Epithelial cell of prostate (primary cell): Measurements from ENCODE around the gene TMEM131.
"Not testable (repeated sequence)": the region's sequence is repeated elsewhere in the genome, so short reads cannot be mapped to it uniquely, and the experiment has no call there.

ENCODE experiments used
- DNase-seq: peaks from one replicate; pipeline ENCODE4 v3.0.0-alpha.2; 2011; ENCODE audit warnings: low read depth, low spot score
- H3K27ac ChIP-seq: fragments of 450-650 bp; 2 replicates; pipeline ENCODE4 v1.5.1; 2017; ENCODE audit warnings: mild to moderate bottlenecking

TMEM131 gene

GRCh38 chr2:97924194-97924593, 71.6 kb downstream of the TMEM131 start:
- H3K27ac ChIP-seq: no peak overlapping the region

GRCh38 chr2:97919858-97920257, 75.9 kb downstream of the TMEM131 start:
- no peak for DNase-seq
- no peak overlapping the region for H3K27ac ChIP-seq

More at GRCh38 chr2:97924194-97924593, 71.6 kb downstream of the TMEM131 start:
- DNase-seq: no peak

GRCh38 chr2:97918818-97919217, 76.9 kb downstream of the TMEM131 start:
- DNase-seq: no peak

GRCh38 chr2:97917668-97918067, 78.1 kb downstream of the TMEM131 start:
- DNase-seq, H3K27ac ChIP-seq: not testable (repeated sequence)

More at GRCh38 chr2:97918818-97919217, 76.9 kb downstream of the TMEM131 start:
- H3K27ac ChIP-seq: no peak overlapping the region

GRCh38 chr2:97914691-97915213, 81.0 kb downstream of the TMEM131 start:
- no peak overlapping the region for H3K27ac ChIP-seq
- no peak for DNase-seq

DNA sequence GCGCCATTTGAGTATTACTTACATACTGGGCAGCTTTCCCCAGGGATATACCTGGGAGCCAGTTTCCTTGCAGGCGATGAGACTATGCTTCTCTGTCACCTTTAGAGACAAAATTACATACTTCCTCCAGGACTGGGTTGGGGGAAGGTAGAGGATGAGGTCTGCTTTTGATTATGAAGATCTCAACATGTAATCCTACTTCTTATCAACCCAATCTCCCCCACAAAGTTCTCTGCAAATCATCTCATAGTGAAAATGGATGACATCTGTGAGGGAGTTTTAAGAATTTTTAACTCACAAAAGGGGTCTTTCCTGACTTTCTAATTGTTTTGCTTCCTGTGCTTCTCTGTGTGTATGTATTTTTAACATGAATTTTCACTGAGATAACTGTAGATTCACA, 81.9 kb downstream of the TMEM131 start:
- H3K27ac ChIP-seq: no peak overlapping the region
- no peak for DNase-seq

GRCh38 chr2:97911922-97912575, 83.7 kb downstream of the TMEM131 start:
- H3K27ac ChIP-seq: no peak overlapping the region
- DNase-seq: no peak

DNA sequence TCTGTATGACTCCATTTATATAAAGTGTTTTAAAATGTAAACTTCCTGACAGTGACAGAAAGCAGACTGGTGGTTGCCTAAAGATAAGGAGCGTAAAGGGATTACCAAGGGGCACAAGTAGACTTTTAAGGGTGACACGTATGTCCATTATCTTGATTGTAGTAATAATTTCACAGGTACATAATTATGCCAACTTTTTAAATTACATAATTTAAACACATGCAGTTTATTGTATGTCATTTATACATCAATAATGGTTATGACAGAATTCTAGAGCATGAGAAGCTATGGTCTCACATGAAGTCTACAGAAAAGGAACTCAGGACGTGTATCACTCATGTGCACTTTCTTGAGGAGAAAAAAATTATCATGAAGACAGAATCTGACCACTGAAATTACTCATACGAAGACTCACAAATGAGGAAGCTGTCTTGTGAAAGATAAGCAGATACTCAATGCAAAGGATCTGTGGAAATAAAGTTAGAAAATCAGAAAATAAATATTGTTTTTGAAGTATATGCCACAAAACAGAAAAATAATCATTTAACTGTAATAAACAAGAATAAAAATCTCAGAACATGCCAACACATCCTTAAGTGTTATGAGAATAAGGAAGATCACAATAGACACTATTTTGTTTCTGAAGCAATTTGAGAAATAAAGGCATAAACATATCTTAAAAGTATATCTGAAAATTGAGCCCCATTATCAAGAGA, 84.4 kb downstream of the TMEM131 start:
- no peak for DNase-seq
- no peak overlapping the region for H3K27ac ChIP-seq

- DNase-seq: no peak
- no peak overlapping the region for H3K27ac ChIP-seq
Measured at GRCh38 chr2:97910403-97911205, 85.1 kb downstream of the TMEM131 start.

DNA sequence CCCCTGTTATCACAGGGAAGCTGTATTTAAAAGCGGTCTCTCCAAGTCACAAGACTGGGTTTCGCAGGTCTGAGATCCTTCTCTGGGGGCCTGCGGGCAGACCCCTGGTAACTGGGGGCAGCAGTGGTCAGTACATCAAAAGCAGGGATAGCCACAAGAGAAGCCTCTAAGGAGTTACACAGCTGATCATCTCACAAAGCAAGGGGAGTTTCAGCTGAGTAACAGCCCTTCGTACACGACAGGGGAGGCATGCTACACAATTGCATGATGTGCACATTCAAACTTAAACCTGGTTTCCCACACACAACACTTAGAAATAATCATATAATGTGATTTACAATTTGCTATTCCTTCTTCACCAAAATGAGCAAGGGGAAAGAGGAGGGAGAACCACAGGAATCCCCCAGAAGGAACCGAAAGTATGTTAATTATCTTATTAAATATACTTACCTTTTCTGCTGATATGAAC, 87.5 kb downstream of the TMEM131 start:
- DNase-seq: no peak

GRCh38 chr2:97907369-97908100, 88.2 kb downstream of the TMEM131 start:
- DNase-seq: no peak
- H3K27ac ChIP-seq: no peak overlapping the region

More for the DNA sequence above, 87.5 kb downstream of the TMEM131 start:
- H3K27ac ChIP-seq: no peak overlapping the region

DNA sequence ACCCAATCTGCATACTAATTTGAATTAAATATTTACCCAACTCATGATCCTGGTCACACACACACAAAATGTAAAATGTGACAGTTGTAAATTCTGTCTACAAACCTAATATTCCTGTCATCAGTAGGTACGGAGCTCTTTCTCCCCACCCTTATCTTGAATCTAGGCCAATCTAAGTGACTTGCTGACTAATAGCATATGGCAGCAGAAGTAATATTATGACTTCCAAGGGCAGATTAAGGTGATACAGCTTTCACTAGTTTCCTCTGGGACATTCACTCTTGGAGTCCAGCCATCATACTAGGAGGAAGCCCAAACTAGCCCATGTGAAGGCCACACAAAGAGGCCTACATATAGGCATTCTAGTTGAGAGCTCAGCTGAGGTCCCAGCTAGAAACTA, 89.4 kb downstream of the TMEM131 start:
- DNase-seq: no peak
- no peak overlapping the region for H3K27ac ChIP-seq

- no peak overlapping the region for H3K27ac ChIP-seq
- no peak for DNase-seq
Measured at GRCh38 chr2:97905294-97905693, 90.5 kb downstream of the TMEM131 start.

DNA sequence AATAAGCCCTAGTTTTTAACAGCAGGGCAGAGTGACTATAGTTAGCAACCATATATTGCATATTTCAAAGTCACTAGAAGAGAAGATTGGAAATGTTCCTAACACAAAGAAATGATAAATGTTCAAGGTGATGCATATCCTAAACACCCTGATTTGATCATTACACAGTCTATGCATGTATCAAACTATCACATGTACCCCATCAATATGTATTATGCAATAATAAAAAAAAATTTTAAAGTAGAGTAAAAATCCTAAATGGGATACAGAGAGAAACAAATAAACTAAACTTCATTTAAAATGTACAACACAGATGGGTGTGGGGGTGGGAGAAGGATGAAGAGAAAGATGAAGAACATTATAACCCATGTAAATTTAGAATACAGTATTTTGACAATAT, 93.9 kb downstream of the TMEM131 start:
- DNase-seq: no peak
- no peak overlapping the region for H3K27ac ChIP-seq

GRCh38 chr2:97900806-97901205, 94.9 kb downstream of the TMEM131 start:
- no peak for DNase-seq
- H3K27ac ChIP-seq: no peak overlapping the region

- H3K27ac ChIP-seq, DNase-seq: not testable (repeated sequence)
Measured at GRCh38 chr2:97893042-97893441, 102.7 kb downstream of the TMEM131 start.

- H3K27ac ChIP-seq: no peak overlapping the region
- DNase-seq: no peak
Measured at GRCh38 chr2:97891611-97892010, 104.1 kb downstream of the TMEM131 start.

DNA sequence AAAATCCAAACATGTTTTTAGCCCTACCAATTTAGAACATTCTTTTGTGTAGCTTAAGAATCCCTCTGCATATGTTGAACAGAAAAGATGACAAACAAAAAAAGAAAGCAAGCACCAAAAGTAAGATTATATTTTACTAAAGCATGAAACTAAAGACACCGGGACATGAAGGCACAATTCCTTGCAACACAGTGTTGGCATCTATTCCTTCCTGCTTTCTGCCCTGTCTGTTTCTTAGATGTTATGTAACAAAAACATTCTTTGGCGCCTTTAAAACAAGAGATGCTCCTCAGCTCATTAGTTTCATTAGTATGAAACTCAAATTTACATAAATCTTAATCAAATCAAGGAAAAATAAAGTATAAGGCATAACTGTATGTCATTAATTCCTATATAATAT, 106.6 kb downstream of the TMEM131 start:
- DNase-seq: no peak
- no peak overlapping the region for H3K27ac ChIP-seq

- no peak for DNase-seq
- no peak overlapping the region for H3K27ac ChIP-seq
Measured at GRCh38 chr2:97885841-97886240, 109.9 kb downstream of the TMEM131 start.

DNA sequence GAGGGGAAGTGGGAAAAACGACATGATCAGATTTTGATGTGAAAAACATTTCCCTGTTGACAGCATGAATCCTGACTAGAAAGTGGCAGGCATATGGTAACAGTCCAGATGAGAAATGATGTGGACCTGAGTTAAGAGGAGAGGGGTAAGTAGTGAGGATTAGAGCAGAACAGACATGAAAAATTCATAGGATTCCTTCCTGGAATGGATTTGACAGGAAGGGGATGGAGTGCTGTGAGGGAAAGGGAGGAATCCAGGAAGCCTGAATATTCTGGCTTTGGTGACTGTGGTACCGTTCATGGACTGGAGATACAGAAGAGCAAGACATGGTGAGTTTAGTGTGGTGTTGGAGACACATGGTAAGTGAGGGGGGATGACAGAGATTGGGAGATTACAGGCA, 115.4 kb downstream of the TMEM131 start:
- H3K27ac ChIP-seq: no peak overlapping the region
- DNase-seq: no peak
